GM21619 (cell line): ENCODE data around the gene EPHA7.

Experiments used
- ATAC-seq: cut with Tn5 transposase; IDR thresholded peaks from one replicate; pipeline ENCODE4 v1.9.1; 2021; ENCODE audit not compliant: unreplicated experiment

Gene EPHA7

DNA sequence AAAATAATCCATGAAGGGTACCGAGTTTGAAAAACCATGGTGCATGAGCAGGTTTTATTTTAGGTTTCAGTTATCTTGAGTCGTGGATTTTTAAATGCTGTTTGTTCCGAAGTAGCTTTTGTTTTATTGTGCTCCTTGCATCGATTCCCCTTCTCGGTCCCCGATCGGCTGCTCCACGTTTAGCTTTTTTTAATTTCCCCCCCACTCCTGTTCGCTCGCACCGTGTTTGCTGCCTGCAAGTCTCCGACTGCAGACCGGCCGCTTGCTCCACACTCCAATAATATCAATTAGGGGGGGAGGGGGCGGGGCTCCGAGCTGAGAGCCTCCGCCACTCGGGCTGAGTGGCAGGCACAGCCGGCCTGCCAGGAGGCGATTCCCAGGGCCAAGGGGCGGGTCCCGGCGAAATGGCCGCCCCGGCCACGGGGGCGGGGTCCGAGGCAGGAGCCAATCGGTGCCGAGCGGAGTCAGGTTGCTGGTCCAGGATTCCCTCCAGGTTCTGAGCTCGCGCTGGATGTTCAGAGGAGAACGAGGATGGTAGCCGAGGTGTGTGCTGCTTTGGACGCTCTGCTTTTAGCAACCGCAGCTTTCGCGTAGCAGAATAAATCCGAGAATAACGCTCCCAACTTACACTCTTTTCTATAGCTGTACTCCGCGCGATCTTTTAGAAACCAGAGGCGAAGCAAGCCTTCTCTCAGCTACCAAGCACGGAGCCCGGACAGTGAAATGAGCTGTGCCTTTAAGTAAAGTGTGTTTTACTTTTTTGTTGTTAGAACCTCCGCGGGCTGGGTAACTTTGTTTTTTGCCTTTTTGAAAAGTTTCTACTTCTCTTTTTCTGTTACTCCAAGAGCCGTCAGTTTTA, at the start of gene EPHA7:
TSS of gene EPHA7 (minus strand) at position 256 of the 859 bp plus-strand sequence. CDS start at position 38, 218 bp downstream.
- ATAC-seq, result peak; percentile 90

DNA sequence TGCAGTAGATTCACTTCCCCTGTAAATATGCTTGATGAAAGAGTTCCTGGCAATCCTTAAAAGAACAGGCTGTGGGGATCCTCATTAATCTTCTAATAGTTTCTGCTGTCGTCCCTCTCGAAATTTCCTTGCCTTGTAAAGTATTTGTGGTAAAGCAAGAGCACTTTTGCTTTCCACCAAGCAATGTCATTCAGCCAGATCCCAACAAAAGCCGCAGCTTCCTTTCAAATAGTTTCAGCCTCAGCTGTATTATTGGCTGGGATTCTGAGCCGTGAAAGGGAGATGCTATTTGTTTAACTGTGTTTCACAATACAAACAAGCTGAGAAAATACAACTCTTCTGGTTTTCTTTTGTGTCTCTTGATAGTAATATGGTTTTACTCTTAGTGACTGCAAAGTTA, 48.9 kb upstream of the EPHA7 start:
- ATAC-seq, result no peak

DNA sequence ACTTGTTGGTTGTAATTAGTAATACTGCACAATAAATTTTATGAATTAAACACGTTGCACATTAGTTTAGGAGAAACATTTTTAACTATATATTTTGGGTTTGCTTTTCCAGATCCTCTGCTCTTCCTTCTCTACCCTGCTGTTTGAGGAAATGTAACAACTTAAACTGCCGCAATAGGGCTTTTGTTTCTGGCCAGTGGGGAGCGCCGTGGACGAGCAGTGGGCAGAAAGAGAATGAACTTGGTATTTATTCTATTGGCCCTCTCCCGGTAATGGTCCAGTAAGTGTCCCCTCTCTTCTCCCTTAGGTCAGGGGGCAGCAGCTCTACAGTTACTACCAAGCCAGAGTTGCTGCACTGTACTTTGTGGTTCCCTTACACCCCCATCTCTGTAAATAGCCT, 35.2 kb upstream of the EPHA7 start:
- no peak for ATAC-seq

DNA sequence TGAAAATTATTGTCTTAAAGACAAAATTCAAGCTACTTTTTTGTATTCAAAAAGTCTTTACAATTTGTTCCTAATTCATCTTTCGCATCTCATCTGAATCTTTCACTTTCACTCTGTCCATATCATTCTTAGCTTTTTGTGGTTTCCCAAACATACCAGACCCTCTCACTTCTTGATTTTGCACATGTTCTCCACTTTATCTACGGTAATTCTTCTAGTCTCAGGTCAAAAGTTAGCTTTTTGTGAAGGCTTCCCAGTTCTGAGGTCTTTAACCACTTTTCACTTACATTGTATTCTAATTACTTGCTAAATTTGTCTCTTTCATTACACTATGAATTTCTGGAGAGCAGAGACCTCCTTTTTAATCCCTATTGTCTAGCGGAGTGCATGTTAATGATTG, 34.6 kb upstream of the EPHA7 start:
- peak; percentile 80 for ATAC-seq

DNA sequence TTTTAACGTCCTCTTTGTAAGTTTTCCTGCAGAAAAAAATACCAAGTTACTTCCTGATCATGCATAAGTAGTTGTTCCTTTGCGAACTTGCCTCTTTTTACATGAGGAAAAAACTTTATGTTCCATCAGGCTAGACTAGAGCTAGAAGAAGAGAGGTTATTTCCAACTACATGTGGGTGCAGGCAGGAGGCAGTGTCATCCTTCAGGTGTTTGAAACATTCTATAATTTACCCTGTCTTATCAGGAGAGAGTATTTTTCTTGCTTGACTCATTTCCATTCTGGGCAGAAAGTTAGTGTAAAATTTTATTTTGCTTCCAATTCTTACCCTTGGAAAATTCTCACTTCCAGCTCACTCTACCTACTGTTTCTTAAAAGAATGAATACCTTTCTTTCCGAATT, 28.5 kb upstream of the EPHA7 start:
- no peak for ATAC-seq

DNA sequence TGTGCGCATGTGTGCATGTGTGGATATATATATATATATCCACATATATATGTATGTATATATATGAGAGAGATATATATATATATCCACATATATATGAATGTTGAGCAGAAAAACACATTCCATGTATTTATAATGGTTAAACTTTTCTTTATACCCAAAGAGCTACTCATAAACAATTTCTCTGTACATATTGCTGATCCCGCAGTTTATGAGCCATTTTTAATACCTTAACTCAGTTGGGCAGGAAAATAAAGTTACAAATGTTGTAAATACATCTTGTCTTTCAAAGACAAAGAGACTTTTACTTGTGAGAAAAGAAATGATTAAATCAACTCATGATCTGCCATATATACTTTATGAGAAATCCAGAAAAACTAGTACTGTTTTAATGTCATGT, 18.1 kb upstream of the EPHA7 start:
- no peak for ATAC-seq

DNA sequence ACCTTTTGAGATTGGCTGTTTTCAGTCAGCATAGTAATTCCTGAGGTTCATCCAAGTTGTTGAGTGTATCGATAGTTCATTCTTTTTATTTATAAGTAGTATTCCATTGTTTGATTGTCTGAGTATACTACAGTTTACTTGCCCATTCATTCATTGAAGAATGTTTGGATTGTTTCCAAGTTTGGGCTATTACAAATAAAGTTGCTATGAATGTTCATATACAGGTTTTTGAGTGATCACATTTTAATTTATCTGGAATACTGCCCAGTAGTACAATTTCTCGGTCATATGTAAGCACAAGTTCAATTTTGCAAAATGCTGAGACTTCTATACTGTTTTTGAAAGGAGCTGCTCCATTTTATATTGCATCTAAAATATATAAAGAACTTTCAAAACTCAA, 14.2 kb upstream of the EPHA7 start:
- no peak for ATAC-seq

DNA sequence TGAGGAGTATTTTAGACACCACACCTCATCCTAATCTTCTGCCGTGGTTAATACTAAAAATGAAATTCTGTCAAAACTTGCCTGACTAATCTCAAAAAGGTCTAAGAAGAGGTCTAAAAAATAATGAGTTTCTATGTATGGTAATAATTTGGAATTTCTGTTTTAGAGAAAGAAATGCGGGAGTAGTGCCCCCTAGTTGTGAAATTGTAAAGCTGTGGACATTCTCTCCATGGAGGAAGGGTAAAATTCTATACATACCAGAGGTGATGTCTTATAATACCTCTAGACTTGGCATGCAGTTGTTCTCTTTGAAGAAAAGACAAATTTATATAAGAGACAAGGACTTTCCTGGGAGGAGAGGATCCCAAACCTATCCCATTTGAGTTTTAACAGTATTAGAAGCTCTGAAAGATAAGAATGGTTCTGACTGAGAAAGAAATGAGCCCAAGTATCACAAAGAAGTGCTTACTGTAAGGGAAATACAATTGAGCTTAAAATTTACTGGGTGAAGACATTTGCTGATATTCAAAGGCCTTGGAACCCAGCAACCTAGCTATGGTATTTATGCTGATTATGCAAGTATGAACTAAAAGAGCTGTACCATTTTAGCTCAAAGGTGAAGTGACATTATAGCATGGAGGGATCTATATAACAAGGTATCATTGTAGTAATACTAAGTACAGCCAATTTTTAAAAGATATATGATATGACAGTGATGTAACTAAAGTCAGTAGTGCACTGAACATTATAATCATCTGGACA, 5.1 kb upstream of the EPHA7 start:
- no peak for ATAC-seq

DNA sequence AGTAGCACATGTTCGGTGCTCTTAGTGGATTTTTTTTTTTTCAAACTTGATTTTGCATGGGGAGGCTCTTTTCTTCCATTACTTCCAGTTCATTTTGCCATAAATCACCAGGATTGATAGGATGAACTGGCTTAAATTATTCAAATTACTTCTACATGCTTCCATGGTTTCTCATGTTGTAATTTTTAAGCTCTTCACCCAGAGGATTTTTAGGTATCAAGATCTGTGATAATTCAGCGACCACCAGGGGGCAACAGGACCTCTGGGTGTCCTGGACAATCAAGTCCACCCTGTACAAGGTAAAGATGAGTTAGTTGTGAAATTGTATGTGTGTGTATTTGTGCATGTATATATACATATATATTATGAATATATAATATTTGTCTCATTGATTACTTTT, 4.2 kb upstream of the EPHA7 start:
- no peak for ATAC-seq

DNA sequence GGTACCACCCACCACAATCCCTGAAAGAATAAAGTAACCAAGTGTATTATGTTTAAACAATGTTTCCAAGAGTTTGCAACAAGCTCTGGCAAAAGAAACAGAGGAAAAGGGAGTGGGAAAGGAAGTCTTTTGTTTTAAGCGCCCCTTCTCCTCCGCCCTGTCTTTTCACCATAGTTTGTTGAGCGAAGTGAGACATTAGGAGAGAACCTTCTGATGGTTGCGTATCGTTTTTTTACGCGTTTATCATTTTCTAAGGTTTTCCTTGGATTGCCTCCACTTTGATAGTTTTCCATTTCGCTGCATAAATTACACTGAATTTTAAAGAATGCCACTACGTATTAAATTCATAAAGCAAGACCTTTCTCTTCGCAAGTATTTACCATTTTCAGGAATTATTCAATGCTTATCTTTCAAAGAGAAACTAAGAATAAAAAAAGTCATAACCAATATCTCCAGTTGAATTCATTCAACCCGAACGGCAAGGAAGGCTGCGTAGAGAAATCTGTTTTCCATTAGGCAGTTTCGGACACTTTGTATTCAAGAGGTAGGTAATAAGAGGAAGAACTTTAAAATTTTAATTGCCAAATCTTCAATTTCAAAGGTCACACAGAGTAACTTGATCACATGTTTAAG, 920 bp upstream of the EPHA7 start:
- no peak for ATAC-seq

DNA sequence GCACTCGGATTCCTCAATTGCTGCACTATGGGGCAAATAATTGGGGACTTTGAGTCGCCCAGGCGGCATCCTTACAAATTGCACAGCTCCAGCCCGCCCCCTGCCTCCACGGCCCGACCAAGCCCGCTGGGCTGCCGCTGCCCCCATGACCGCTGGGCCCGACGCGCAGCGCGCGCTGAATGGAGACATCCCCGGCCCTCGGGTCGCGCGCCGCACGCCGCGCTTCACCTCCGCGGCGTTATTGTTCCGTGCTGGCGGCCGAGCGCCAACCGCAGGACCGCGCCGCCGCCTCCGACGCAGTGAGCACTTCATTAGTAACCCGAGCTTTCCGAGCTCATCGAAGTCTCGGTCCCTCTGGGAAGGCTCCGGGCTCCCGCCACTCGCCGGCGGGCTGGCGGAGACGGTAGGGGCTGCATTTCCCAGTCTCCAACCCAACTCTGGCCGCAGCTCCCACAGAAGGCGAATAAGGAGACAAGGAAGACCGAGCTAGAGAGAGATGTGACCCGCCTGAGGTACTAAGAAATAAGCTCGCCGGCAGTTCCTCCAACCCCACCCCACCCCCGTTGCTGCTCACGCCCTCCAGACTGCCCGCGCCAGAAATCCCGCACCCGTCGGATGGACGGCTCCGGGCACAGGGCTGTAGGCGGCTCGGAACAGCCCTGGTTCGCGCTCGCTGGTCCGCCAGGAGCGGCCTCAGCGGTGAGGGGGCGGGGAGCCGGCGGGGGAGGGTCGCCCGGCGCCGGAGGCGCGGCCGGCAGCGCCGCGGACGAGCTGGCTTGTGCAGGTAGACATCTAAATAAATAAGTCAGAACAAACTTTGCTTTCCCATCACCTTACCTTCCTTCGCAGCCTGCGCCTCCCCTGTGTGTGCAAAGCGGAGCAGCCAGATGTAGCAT, 703 bp downstream of the EPHA7 start:
- no peak for ATAC-seq

DNA sequence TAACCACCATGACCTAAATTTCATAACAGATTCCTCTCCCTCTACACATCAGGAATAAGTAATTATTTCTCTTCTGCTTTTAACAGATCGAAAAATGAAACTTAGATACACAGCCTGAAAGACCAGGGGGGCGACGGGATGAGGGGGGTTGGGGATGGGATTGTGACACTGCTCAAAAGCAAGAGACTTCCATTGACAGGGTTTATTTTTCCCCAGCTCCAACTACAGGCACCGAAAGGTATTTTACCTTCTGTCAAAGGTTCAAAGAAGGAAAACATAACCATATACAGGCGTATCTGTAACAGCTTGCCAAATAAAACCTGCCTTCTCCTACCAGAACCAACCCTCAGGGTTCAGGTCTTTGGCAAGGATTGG, 1.3 kb downstream of the EPHA7 start:
- no peak for ATAC-seq

DNA sequence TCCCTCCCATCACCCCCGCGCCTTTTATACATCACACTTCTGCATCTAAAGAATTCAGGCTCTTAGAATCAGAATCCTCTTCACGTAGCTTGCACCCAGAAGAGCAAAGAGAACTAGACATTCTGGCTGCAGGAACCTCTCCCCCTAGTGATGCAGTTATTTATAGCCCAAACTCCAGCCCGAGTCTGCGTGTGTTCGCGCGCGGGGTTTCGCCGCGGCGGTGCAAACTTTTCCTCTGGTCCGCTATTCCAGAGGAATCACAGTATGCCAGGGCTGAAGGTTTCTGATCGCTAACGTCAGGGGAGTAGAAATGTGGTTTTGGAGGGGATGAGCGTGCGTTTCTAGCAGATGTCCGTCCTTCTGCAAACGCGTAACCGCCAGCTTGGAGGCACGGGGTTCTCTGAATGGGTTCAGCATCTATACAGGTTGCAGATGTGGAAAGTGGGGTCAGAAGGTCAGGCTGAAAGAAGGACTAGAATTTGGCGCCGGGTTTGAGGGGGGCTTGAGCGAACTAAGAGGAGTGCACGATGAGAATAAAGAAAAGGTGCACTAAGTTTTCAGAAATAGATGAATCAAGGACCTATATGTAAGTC, 1.8 kb downstream of the EPHA7 start:
- no peak for ATAC-seq

DNA sequence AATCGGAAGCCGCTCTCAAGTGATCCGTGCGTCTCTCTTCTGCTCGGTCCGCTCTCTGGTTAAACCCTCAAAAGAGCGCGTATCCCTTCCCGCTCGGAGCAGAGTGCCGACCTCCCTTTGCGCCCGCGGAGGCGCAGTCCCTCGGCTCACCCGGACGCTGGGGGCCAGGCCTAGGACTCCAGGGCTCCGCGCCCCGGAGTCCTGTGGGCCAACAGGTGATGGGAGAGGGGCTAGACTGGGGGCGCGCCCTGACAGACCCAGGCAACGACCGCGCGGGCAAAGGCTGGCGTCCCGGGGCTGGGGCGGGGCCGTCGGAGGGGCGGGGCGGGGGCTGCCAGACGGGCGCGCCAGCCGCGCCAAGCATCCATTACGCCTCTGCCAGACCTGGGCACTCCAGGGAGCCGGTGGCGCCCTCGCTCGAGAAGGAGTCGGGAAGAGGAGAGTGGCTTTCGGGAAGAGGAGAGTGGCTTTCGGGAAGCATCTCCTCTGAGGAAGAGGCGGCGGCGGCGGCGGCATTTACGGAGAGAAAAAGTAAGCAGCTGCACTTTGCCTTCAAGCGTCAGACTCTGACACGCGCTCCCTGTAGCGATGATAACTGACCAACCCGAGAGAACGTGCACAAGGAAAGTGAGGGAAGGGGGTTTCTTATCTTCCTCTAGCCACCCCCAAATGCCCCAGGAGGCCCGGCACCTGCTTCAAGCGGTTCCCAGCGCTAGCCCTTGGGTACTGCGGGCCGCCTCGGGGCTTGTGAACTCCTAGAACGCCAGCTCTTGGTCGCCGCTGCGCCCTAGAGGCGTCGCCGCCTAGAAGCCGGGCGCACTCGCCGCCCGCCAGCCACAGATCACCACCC, 2.6 kb downstream of the EPHA7 start:
- ATAC-seq, result no peak

DNA sequence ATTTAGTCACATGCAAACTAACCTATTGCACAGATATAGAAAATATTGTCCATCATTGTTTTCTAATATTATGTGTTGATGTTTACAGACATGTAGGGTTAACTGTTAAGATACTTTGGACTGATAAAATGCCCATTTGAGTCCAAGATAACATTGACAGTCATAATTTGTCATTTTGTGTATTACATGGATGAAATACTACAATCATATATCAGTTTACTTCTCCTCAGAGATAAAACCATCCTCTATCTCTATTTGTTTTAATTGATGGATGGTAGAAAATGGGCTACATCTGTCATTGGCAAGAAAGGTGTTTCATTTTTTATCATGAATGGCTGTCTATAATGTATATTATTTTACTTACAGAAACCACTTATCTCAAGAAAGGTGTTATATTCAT, 6.2 kb downstream of the EPHA7 start:
- no peak for ATAC-seq

DNA sequence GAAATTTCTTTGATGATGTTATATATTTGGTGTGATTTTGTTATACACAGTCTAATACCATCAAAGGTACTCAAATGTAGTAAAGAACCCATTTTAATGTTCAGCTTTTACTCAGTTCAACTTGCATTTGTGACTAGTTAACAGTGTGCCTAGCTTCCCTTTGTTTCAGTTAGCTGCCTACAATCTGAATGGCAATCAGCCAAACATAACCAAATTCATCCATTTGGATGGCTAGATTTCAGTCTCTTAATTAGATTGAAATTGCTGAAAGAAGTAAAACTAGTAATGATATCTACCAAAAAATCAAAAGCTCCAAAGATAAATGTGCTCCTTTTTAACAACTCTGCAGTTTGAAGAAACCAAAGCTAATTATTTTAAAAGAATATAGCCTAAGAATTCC, 6.9 kb downstream of the EPHA7 start:
- no peak for ATAC-seq

DNA sequence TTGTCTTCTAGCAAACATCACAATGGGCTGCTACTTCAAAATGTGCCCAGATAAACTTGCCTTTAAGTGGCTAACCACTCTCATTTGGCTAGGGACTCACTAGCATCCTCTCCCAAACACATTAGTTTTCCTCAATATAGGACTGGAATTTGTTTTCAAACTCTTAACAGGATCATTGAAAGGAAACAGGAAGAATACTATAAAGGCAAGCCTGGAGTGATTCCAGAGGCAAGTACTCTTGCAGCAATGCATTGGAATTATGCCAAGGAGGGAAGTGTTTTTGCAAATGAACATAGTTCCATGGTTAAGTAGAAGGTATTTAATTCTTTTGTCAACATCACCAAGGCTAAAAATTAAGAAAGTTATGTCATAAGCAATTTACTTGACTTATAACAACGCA, 12.2 kb downstream of the EPHA7 start:
- ATAC-seq, result no peak

DNA sequence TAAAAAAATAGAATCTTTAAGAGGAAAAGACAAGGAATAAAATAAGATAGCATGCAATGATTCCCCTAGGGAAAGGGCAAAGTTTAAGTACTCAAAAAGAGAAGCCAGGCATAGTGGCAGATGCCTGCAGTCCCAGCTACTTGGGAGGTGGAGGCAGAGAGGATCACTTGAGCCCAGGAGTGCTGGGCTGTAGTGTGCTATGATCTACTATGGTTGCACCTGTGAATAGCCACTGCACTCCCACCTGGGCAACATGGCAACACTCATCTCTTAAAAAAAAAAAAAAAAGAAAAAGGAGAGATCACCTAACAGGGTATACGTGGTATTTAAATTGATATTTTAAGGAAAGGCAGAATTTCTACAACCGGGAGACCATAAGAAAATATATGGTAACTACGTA, 16.0 kb downstream of the EPHA7 start:
- ATAC-seq, result no peak

DNA sequence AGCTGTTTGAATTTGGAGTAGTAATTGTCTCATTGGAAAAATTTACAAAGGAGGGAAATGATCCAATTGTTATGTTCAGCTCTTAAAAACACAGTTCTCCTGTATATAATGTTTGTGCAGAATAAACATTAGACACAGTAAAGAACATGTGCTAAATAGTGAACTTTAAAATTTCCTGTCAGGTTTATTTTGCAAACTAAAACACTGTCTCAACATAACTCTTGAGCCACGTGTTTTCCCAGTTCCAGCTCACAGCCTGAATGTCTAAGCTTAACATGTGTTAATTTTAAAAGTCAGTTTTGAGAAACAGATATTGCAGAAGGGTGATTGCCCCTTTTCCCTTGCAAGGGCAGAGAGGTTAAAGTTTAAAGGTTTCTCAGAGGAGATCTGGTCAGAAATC, 20.6 kb downstream of the EPHA7 start:
- ATAC-seq, result no peak

DNA sequence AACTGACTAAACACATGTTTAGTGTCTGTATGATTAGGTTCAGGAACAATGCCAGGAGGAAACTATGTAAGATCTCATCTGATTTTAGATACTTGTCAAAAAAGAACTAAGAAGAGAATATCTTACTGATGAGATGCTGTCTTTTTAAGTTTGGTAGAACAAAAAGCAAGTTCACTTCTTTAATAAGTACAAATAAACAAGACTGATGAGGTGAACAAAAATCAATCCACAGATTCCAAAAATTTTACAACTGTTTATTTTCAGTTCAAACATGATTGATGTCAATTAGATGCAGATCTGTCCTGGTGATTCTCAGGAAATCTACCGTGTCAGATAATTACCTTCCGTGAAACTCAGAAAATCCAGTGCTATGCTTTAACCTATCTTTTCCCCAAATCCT, 24.9 kb downstream of the EPHA7 start:
- ATAC-seq, result no peak
